Endothelial cell (in vitro differentiated cells): Measurements from ENCODE around the gene SS18L1. TPM values are rescaled to one million over a fixed set of nuclear protein-coding genes. Genes with fewer than 3 reads are reported as not detected.
A peak's percentile ranks its signal among the peaks of the same experiment; 100 is the strongest.

Experiments used
- DNase-seq: peaks from one replicate; pipeline ENCODE4 v3.0.0; 2021; ENCODE audit warnings: low spot score
- H3K27ac Mint-ChIP-seq: one replicate; pipeline ENCODE4 v1.8.0; 2021; ENCODE audit warnings: mixed read lengths, inconsistent platforms; ENCODE audit not compliant: unreplicated experiment
- H3K27me3 Mint-ChIP-seq: one replicate; pipeline ENCODE4 v1.8.0; 2021; ENCODE audit warnings: mild to moderate bottlenecking, moderate library complexity, mixed read lengths, inconsistent platforms; ENCODE audit not compliant: unreplicated experiment
- H3K36me3 Mint-ChIP-seq: one replicate; pipeline ENCODE4 v1.8.0; 2021; ENCODE audit warnings: mild to moderate bottlenecking, low read depth, mixed read lengths, inconsistent platforms; ENCODE audit not compliant: unreplicated experiment
- H3K4me1 Mint-ChIP-seq: one replicate; pipeline ENCODE4 v1.8.0; 2021; ENCODE audit warnings: mild to moderate bottlenecking, mixed read lengths, inconsistent platforms; ENCODE audit not compliant: unreplicated experiment
- H3K4me3 Mint-ChIP-seq: one replicate; pipeline ENCODE4 v1.8.0; 2021; ENCODE audit warnings: mild to moderate bottlenecking, mixed read lengths, inconsistent platforms; ENCODE audit not compliant: unreplicated experiment
- H3K9me3 Mint-ChIP-seq: one replicate; pipeline ENCODE4 v1.8.0; 2021; ENCODE audit warnings: mixed read lengths, inconsistent platforms; ENCODE audit not compliant: unreplicated experiment
- CTCF ChIP-seq: fragments of 200-600 bp; sonication (generic); IDR thresholded peaks from one replicate; pipeline ENCODE4 v1.5.0; 2021; ENCODE audit warnings: antibody characterized with exemption; ENCODE audit not compliant: unreplicated experiment
- total RNA-seq: library from RNA; stranded (reverse); fragmentation: NEBNext Ultra II Directional; extraction: Animal tissue kit (Norgen Biotek cat#: 25700); gene quantifications from one replicate; pipeline ENCODE4 v1.2.1, GENCODE V29; 2021; ENCODE audit not compliant: unreplicated experiment

The SS18L1 gene
- total RNA-seq, 1 donor from 2014 or later = 17.5 TPM

GRCh38 chr20:62168890-62169435 is 25.4 kb downstream of the SS18L1 start:
- no peak overlapping the region for H3K4me3 Mint-ChIP-seq
- peaks cover 5% of the 10 kb centered on the region for H3K27me3 Mint-ChIP-seq
- no peaks in the 10 kb centered on the region for H3K9me3 Mint-ChIP-seq
- peaks cover 7% of the 10 kb centered on the region for H3K36me3 Mint-ChIP-seq
- H3K4me1 Mint-ChIP-seq = peaks cover 5% of the 10 kb centered on the region
- no peak for TF ChIP-seq CTCF
- DNase-seq = no peak
- H3K27ac Mint-ChIP-seq = no peak overlapping the region

GRCh38 chr20:62170536-62170935 is 27.0 kb downstream of the SS18L1 start:
- peaks cover 8% of the 10 kb centered on the region for H3K27me3 Mint-ChIP-seq
- no peak for TF ChIP-seq CTCF
- peaks cover 17% of the 10 kb centered on the region for H3K36me3 Mint-ChIP-seq
- no peak for DNase-seq
- no peak overlapping the region for H3K27ac Mint-ChIP-seq
- peaks cover 5% of the 10 kb centered on the region for H3K4me1 Mint-ChIP-seq
- no peak overlapping the region for H3K4me3 Mint-ChIP-seq
- H3K9me3 Mint-ChIP-seq = no peaks in the 10 kb centered on the region

GRCh38 chr20:62171245-62171644 is 27.7 kb downstream of the SS18L1 start:
- no peak for TF ChIP-seq CTCF
- Mint-ChIP-seq H3K4me3 (peak overlapping the region; percentile 14), H3K4me1 (peaks cover 5% of the 10 kb centered on the region), H3K36me3 (peaks cover 16% of the 10 kb centered on the region), H3K9me3 (no peaks in the 10 kb centered on the region), H3K27ac (peak overlapping the region; percentile 4), H3K27me3 (peaks cover 10% of the 10 kb centered on the region)
- DNase-seq = no peak

- Mint-ChIP-seq H3K27ac (no peak overlapping the region), H3K36me3 (peaks cover 17% of the 10 kb centered on the region), H3K4me1 (peaks cover 5% of the 10 kb centered on the region), H3K4me3 (no peak overlapping the region), H3K9me3 (no peaks in the 10 kb centered on the region), H3K27me3 (peaks cover 10% of the 10 kb centered on the region)
- TF ChIP-seq CTCF = no peak
- no peak for DNase-seq
Observed at GRCh38 chr20:62172666-62173065, 29.1 kb downstream of the SS18L1 start.

GRCh38 chr20:62174021-62174804 is 30.6 kb downstream of the SS18L1 start:
- Mint-ChIP-seq H3K4me1 (peaks cover 5% of the 10 kb centered on the region), H3K27ac (peak overlapping the region; percentile 36), H3K27me3 (peaks cover 7% of the 10 kb centered on the region), H3K4me3 (no peak overlapping the region), H3K36me3 (peaks cover 20% of the 10 kb centered on the region), H3K9me3 (no peaks in the 10 kb centered on the region)
- TF ChIP-seq CTCF = no peak
- DNase-seq = no peak
